Measurements from ENCODE around the gene ERICH6. TPM values are rescaled to one million over a fixed set of nuclear protein-coding genes. Genes with fewer than 3 reads are reported as not detected.
A peak's percentile ranks its signal among the peaks of the same experiment; 100 is the strongest.

Gene ERICH6
- total RNA-seq, result under 1 TPM in 2 of 4 donors, not detected in 2; 0.35 to 0.37 TPM
- not detected for polyA plus RNA-seq
- long read RNA-seq, donor 1, result 0 reads
- long read RNA-seq, donor 2, result 0 reads
- long read RNA-seq, donor 3, result 0 reads
- long read RNA-seq, donor 4, result 0 reads

GRCh38 chr3:150703756-150704344, at the start of gene ERICH6:
Gene ERICH6 (minus strand): TSS chr3:150703920. CDS start chr3:150703898, 22 bp downstream.
- Histone ChIP-seq H3K4me1 (ENCODE audit: control insufficient read depth, insufficient read depth, low read length) (no peaks in the 10 kb centered on the region), H3K9me3 (ENCODE audit: control insufficient read depth, low read length) (no peaks in the 10 kb centered on the region), H3K27ac (ENCODE audit: low read length) (peak within 1 kb of the TSS; percentile 51), H3K4me3 (ENCODE audit: low read length) (peak within 1 kb of the TSS; percentile 23), H3K27me3 (ENCODE audit: control insufficient read depth, insufficient read depth) (no peaks in the 10 kb centered on the region)
- WGBS, result under 1% methylated on average over 35 of the region's 35 CpGs
- ATAC-seq, result peak; percentile 99
- peak; percentile 94 to 98 (median 97) for DNase-seq
- intact Hi-C loops (cut with DNase I), result no loop called here

DNA sequence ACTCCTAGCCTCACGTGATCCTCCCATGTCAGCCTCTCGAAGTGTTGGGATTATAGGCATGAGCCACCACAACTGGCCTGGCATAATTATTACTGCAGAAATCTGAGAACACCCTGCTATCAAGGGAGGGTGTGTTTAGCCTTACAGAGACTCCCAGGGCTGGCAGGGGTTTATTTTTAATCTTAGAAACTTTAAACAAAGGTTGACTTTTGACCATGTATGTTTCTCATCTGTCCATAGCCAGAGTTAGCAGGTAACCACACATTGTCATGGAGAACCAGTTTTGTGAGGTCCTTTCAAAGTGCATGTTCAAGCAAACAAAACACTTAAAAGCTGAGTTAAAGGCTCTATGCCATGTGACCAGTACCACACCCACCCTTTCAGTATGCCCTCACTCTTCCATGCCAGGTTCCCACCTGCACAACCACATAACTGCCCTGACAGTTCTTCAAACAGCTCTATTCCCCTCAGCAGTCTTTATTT, 48.1 kb upstream of the ERICH6 start:
- H3K9me3 ChIP-seq (ENCODE audit: control insufficient read depth, low read length), result no peaks in the 10 kb centered on the region
- intact Hi-C loops (cut with DNase I), result no loop called here
- H3K4me1 ChIP-seq (ENCODE audit: control insufficient read depth, insufficient read depth, low read length), result peaks cover 20% of the 10 kb centered on the region
- WGBS, result 74% methylated on average over 2 of the region's 2 CpGs
- no peak overlapping the region for H3K27ac ChIP-seq (ENCODE audit: low read length)
- no peak for DNase-seq
- H3K4me3 ChIP-seq (ENCODE audit: low read length), result no peak overlapping the region
- peak; percentile 18 to 23 for ATAC-seq
- no peaks in the 10 kb centered on the region for H3K27me3 ChIP-seq (ENCODE audit: control insufficient read depth, insufficient read depth)

- no peak overlapping the region for H3K27ac ChIP-seq (ENCODE audit: low read length)
- intact Hi-C loops (cut with DNase I), result no loop called here
- H3K4me1 ChIP-seq (ENCODE audit: control insufficient read depth, insufficient read depth, low read length), result peaks cover 15% of the 10 kb centered on the region
- WGBS, result 77% methylated on average over 6 of the region's 6 CpGs
- ATAC-seq (no peak), DNase-seq (no peak)
- H3K4me3 ChIP-seq (ENCODE audit: low read length), result no peak overlapping the region
- no peaks in the 10 kb centered on the region for H3K9me3 ChIP-seq (ENCODE audit: control insufficient read depth, low read length)
- H3K27me3 ChIP-seq (ENCODE audit: control insufficient read depth, insufficient read depth), result no peaks in the 10 kb centered on the region
Measured at GRCh38 chr3:150749255-150749654, 45.5 kb upstream of the ERICH6 start.

DNA sequence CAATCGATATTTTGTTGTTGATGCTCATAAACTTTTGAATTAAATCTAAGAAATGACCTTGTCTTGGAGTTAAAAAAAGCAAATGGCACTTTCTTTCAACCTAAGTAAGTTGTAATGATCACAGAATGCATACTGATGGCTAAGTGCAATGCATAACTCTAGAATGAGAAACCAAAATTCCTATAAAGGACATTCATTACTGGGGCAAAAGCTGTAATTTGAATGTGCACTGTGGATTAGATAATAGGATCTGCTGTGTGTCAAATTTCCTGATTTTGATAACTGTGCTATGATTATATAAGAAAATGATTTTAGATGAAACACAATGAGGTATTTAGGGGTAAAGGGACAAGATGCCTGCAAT, 44.9 kb upstream of the ERICH6 start:
- peaks cover 16% of the 10 kb centered on the region for H3K4me1 ChIP-seq (ENCODE audit: control insufficient read depth, insufficient read depth, low read length)
- no peak overlapping the region for H3K27ac ChIP-seq (ENCODE audit: low read length)
- WGBS, result 74% methylated on average over 1 of the region's 1 CpG
- H3K27me3 ChIP-seq (ENCODE audit: control insufficient read depth, insufficient read depth), result no peaks in the 10 kb centered on the region
- no peaks in the 10 kb centered on the region for H3K9me3 ChIP-seq (ENCODE audit: control insufficient read depth, low read length)
- ATAC-seq (no peak), DNase-seq (no peak)
- H3K4me3 ChIP-seq (ENCODE audit: low read length), result no peak overlapping the region
- intact Hi-C loops (cut with DNase I), result no loop called here

DNA sequence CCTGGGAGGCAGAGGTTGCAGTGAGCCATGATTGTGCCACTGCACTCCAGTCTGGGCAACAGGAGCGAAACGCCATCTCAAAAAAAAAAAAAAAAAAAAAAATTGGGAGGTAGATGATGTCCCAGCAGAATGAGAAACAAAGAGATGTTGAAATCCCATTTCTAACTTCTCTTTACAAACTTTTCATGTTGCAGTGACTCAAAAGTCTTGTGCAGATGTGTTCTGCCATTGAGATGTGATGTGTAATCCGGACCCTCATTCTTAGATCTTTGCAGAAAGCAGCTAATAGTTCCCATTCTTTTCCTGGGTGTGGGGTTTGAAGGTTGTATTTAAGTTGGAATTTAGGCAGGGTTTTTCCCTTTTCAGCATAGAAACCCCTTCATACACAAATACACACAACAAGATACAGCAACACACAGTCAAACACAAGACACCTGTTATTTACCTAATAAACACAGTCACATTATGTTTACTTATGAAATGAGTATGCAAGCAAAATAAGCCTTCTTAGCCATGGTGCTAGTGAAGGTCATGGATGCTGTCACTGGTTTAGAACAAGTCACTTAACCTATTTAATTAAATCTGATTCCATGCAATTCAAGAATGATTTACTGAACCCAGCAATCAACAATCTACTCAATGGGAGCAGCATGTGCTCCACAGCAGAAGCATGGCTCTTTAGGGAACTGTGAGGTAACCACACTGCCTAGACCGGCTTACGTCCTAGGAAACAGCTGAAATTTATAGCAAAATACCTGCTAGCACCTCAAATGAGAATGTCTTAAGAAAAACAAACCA, 44.4 kb upstream of the ERICH6 start:
- ATAC-seq (no peak), DNase-seq (no peak)
- WGBS, result 90% methylated on average over 5 of the region's 5 CpGs
- Histone ChIP-seq H3K27me3 (ENCODE audit: control insufficient read depth, insufficient read depth) (no peaks in the 10 kb centered on the region), H3K27ac (ENCODE audit: low read length) (no peak overlapping the region), H3K9me3 (ENCODE audit: control insufficient read depth, low read length) (no peaks in the 10 kb centered on the region), H3K4me3 (ENCODE audit: low read length) (no peak overlapping the region), H3K4me1 (ENCODE audit: control insufficient read depth, insufficient read depth, low read length) (peaks cover 18% of the 10 kb centered on the region)
- intact Hi-C loops (cut with DNase I), result no loop called here

DNA sequence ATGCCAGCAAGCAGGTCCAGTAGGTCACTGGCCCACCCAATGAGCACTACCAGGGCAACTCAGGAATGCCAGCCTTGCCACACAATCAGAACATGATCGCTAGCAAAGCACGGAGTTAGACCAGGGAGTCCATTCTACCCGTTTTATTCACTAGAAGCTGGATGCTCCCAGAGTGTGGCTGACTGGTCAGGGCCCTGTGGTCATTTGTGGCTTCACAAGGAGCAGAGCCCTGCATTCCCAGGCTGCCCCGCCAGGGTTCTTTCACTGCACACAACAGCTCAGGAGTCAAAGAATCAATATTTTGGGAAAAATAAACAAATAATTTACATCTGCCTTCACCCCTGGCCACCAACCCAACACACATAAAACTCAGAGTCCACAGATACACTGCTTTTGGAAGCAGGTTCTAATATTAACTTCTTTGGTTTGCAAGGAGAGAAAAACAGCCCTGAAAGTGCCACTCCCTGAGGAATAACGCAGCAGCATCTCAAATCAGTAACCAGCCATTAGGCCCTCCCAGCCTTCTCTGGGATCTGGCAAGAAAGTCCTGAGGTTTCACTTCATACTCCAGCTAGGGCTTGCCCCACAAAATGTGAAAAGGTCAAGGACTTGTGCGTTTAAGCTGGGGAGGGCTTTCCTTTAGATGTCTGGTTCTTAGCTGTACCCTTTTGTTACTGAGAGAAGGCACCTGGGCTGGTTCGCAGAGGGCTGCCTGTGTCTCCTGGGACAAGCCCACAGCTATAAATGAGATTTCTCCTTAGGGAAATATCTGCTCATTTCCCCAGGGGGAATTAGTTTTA, 43.3 kb upstream of the ERICH6 start:
- ATAC-seq (no peak), DNase-seq (no peak)
- no peaks in the 10 kb centered on the region for H3K27me3 ChIP-seq (ENCODE audit: control insufficient read depth, insufficient read depth)
- H3K9me3 ChIP-seq (ENCODE audit: control insufficient read depth, low read length), result no peaks in the 10 kb centered on the region
- no peak overlapping the region for H3K27ac ChIP-seq (ENCODE audit: low read length)
- WGBS, result 85% methylated on average over 7 of the region's 7 CpGs
- H3K4me3 ChIP-seq (ENCODE audit: low read length), result no peak overlapping the region
- peaks cover 11% of the 10 kb centered on the region for H3K4me1 ChIP-seq (ENCODE audit: control insufficient read depth, insufficient read depth, low read length)
- intact Hi-C loops (cut with DNase I), result no loop called here

DNA sequence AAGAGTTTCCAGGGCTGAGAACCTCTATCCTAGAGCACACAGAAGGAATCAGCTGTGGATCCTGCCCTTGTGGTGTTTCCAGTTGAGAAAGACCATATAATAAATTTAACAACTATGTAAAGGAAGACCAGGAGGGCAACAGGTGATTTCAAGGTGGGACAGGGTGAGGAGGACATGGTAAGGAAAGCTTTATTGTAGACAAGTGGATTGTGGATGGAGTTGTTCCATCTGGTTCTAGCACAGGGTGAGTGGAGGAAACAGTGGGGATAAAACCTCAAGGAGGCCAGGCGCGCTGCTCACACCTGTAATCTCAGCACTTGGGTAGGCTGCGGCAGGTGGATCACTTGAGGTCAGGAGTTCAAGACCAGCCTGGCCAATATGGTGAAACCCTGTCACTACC, 42.1 kb upstream of the ERICH6 start:
- 98% methylated on average over 3 of the region's 3 CpGs for WGBS
- ATAC-seq, result no peak
- H3K27ac ChIP-seq (ENCODE audit: low read length), result no peak overlapping the region
- H3K9me3 ChIP-seq (ENCODE audit: control insufficient read depth, low read length), result no peaks in the 10 kb centered on the region
- peaks cover 9% of the 10 kb centered on the region for H3K4me1 ChIP-seq (ENCODE audit: control insufficient read depth, insufficient read depth, low read length)
- no peaks in the 10 kb centered on the region for H3K27me3 ChIP-seq (ENCODE audit: control insufficient read depth, insufficient read depth)
- DNase-seq, result no peak
- H3K4me3 ChIP-seq (ENCODE audit: low read length), result no peak overlapping the region
- intact Hi-C loops (cut with DNase I), result no loop called here

DNA sequence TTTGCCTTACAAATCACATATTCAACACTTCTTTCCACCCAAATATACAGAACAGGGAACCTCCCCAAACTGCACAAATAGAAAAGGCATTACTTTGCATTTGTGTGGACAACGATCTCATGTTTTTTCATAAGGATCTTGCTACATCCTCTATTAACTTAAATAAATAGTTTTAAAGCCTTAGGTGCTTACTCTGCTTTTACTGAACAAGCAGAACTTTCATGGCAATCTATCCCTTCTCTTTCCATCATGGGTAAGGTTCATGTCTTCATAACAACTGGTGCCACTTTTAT, 41.1 kb upstream of the ERICH6 start:
- H3K27ac ChIP-seq (ENCODE audit: low read length), result no peak overlapping the region

DNA sequence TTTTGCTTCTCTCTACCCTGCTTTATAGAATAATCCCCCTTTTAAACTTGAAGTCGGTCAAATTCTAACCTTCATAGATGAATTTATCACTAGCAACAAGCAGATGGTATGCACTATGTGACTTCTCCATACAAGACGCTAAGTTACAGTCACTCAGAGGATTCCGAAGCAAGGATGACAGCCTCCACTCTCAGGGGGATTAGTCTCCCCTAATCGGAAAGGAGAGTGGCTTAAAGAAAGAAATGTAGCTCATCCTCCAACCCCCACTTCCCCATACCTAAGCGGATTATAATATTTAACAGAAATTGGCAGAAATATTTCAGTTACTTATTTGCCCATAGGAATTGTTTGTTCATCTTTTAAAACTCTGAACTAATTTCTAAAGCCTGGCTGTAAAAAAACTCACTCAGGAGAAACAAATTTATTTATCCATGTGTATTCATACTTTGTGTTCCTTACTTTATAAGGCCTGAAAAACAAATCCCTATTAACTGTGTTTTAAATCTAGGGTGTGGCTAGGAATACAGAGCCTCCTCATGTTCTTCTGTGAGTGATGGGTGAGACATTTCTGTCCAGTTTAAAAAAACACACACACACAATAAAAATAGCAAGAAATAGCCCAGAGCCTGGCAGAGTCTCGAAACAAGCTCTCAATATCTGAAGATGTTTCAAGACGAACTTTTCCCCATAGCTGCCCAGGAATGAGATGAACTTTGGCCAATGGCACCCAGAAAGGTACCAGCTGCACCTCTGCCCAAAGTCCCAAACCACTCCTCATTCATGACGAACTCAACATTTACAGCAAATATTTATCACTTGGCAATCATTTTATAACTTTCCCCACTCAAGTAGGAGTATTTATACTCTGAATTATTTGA, 40.6 kb upstream of the ERICH6 start:
- no peak for ATAC-seq
- no peak overlapping the region for H3K27ac ChIP-seq (ENCODE audit: low read length)
- no peaks in the 10 kb centered on the region for H3K27me3 ChIP-seq (ENCODE audit: control insufficient read depth, insufficient read depth)
- H3K9me3 ChIP-seq (ENCODE audit: control insufficient read depth, low read length), result no peaks in the 10 kb centered on the region
- peaks cover 9% of the 10 kb centered on the region for H3K4me1 ChIP-seq (ENCODE audit: control insufficient read depth, insufficient read depth, low read length)
- H3K4me3 ChIP-seq (ENCODE audit: low read length), result no peak overlapping the region
- 60% methylated on average over 8 of the region's 8 CpGs for WGBS
- intact Hi-C loops (cut with DNase I), result no loop called here
- DNase-seq, result no peak

More for the DNA sequence above, 41.1 kb upstream of the ERICH6 start:
- Histone ChIP-seq H3K4me1 (ENCODE audit: control insufficient read depth, insufficient read depth, low read length) (peaks cover 9% of the 10 kb centered on the region), H3K4me3 (ENCODE audit: low read length) (no peak overlapping the region), H3K9me3 (ENCODE audit: control insufficient read depth, low read length) (no peaks in the 10 kb centered on the region), H3K27me3 (ENCODE audit: control insufficient read depth, insufficient read depth) (no peaks in the 10 kb centered on the region)
- DNase-seq (no peak), ATAC-seq (no peak)
- intact Hi-C loops (cut with DNase I), result no loop called here
- 64% methylated on average over 1 of the region's 1 CpG for WGBS

DNA sequence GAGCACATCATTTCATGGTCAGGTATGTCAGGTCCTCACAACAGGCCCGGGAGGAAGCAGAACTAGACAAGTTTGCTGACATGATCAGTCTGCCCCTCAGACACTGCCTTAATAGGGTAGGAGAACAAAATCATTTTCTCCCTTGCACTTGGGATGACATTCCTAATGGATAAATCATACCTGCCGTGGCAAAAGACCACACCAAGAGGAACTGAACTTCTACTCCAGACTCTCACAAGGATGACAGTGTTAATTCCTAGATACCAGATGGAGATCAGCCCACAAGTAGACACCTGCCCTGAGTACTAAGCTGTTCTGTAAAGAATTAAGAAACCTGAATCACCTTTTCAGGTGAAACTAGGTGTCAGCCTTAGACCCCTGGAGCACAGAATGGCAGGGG, 39.8 kb upstream of the ERICH6 start:
- 70% methylated on average over 2 of the region's 2 CpGs for WGBS
- DNase-seq (no peak), ATAC-seq (no peak)
- H3K4me1 ChIP-seq (ENCODE audit: control insufficient read depth, insufficient read depth, low read length), result peaks cover 9% of the 10 kb centered on the region
- H3K4me3 ChIP-seq (ENCODE audit: low read length), result no peak overlapping the region
- no peaks in the 10 kb centered on the region for H3K9me3 ChIP-seq (ENCODE audit: control insufficient read depth, low read length)
- intact Hi-C loops (cut with DNase I), result no loop called here
- H3K27me3 ChIP-seq (ENCODE audit: control insufficient read depth, insufficient read depth), result no peaks in the 10 kb centered on the region
- no peak overlapping the region for H3K27ac ChIP-seq (ENCODE audit: low read length)

Data from right cardiac atrium (tissue), 5 donors.